ENCODE data around the gene LRRC39. TPM values are rescaled to one million over a fixed set of nuclear protein-coding genes. Genes with fewer than 3 reads are reported as not detected.

LRRC39 gene
- total RNA-seq: 0.40 and 0.56 TPM in 2 replicates

DNA sequence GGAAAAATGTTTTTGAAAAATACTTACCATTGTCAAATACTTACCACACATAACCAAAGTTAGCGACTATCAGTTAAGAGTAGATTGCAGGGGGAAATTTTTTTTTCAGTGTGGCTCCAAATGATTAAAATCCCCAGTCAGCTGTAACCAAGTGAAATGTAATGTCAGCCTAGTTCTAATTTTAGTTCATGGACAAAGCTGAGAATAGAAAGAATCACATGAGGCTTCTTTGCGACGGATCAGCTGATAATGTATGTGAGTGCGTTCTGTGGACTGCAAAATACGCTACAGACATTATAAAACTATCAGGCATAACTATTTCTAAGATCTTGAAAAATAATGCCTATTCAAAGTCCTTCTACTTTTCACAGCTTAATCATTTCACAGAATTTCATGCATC lies at the start of gene LRRC39:
Gene LRRC39, minus strand, starts transcription at position 166 of the 400 bp plus-strand sequence. CDS start 9,740 bp downstream, outside the sequence.

DNA sequence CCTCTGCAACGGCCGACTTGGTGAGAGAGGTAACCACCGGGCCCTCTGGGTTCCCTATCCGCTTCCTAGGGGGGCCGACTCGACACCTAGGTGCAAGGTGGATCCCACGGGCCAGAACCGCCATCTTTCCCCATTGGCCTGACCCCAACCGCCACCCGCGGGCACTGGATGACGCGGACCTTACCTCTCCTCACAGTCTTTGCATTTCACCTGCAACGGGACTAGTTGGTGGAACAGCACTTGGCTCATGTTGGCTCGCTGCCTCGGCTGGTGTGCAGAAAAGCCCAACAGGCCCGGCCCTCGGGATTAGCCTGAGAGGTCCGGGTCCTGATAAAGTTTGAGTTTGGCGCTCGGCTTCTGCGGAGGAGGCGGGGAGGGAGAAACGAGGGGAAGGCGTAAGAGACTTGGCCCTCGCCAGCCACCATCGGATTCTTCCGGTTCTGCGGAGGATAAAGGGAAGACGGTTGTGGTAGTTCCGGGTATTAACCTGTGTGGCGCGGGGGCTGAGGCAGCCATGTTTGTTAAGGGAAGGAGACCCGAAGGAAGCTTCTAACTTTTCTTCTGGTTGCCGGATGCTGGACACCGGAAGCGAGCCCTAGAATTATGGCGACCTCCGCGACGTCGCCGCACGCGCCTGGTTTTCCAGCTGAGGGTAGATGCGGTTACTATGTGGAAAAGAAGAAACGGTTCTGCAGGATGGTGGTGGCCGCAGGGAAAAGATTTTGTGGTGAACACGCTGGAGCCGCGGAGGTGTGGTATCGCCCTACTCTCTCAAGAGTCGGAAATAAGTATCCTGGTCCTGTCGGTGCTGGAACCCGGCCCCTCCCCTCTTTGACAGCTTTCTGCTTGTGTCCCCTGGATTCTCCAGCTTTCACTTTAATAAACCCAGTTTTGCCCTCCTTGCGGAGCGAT lies 45.2 kb downstream of the LRRC39 start, which contains the start of the genes SASS6 and TRMT13:
Gene SASS6, minus strand, starts transcription at position 365 of the 912 bp plus-strand sequence. Its CDS starts 116 bp downstream, at position 249.
Gene TRMT13, plus strand, starts transcription at position 598 of the 912 bp plus-strand sequence. Its CDS starts 6 bp downstream, at position 604.

Other genes with a start within 250 kb of the LRRC39 start
- gene SLC35A3, start 208.3 kb downstream of the LRRC39 start, total RNA-seq: 22.6 and 27.5 TPM in 2 replicates
- gene SASS6, start 45.3 kb downstream of the LRRC39 start, total RNA-seq: 2.1 and 2.5 TPM in 2 replicates
- 11.8 and 14.5 TPM in 2 replicates for gene TRMT13, start 45.1 kb downstream of the LRRC39 start, total RNA-seq
- gene DBT, start 71.6 kb upstream of the LRRC39 start, total RNA-seq: 6.2 and 8.8 TPM in 2 replicates
- 38.1 and 41.4 TPM in 2 replicates for gene RTCA, start 88.0 kb upstream of the LRRC39 start, total RNA-seq
- gene CDC14A, start 174.2 kb upstream of the LRRC39 start, total RNA-seq: 1.5 and 2.1 TPM in 2 replicates

Data from aortic smooth muscle cell (primary cell).